HepG2 (cell line): ENCODE data around the gene TRPV4. TPM values are rescaled to one million over a fixed set of nuclear protein-coding genes. Genes with fewer than 3 reads are reported as not detected.
A peak's percentile ranks its signal among the peaks of the same experiment; 100 is the strongest.

Source experiments
- ATAC-seq: fragments of 200-7000 bp; cut with Tn5 transposase; 3 replicates; pipeline ENCODE4 v1.9.1; 2020; ENCODE audit warnings: mild to moderate bottlenecking, moderate library complexity
- BruUV-seq: library from RNA; stranded (reverse); fragments of 400-500 nt; replicated peaks from 2 replicates; lab custom pipeline; 2021; lab: Mats Ljungman, UMichigan
- CTCF ChIA-PET: fragments of 300-600 bp; formaldehyde crosslinking; extraction: SDS; loops from one replicate; lab custom pipeline; 2021; ENCODE audit warnings: low total read pairs, inconsistent platforms, low intra/inter-chr PET ratio; lab: Yijun Ruan, JAX
- POLR2A ChIA-PET: fragments of 350-600 bp; sonication (Branson Sonifier 250); formaldehyde crosslinking; loops from one replicate; lab custom pipeline; 2020; ENCODE audit warnings: antibody characterized with exemption, inconsistent platforms; lab: Yijun Ruan, JAX
- DNase-seq: peaks from one replicate; pipeline ENCODE4 v3.0.0-alpha.2; 2015; ENCODE audit warnings: low spot score
- FAIRE-seq: peaks from 3 replicates; lab custom pipeline; 2011; peaks lifted over from hg19 to GRCh38; lab: Jason Lieb, UNC
- H2AFZ ChIP-seq: one replicate; pipeline ENCODE4 v1.6.1; 2011; ENCODE audit warnings: low read length, inconsistent platforms
- H3K27ac ChIP-seq: fragments of 300-600 bp; 3 replicates; pipeline ENCODE4 v1.8.0; 2011; ENCODE audit warnings: mixed run types, mild to moderate bottlenecking, mixed read lengths, low read length, inconsistent platforms; ENCODE audit not compliant: insufficient read depth; ENCODE audit errors: extremely low read length
- H3K27me3 ChIP-seq, 2 experiments: fragments of 200-600 bp in 1 of 2; 2 replicates in 1 of 2; 3 replicates in 1 of 2; pipeline versions ENCODE4 v1.6.0 to v1.8.0; 2011; ENCODE audit warnings: low read length in 2 of 2, mild to moderate bottlenecking in 2 of 2, moderate library complexity in 2 of 2, inconsistent platforms in 1 of 2; ENCODE audit not compliant: insufficient read depth in 2 of 2, control insufficient read depth in 1 of 2
- H3K36me3 ChIP-seq, 2 experiments: fragments of 200-600 bp in 1 of 2; replicated peaks in 1 of 2; 2 replicates in 1 of 2; 3 replicates in 1 of 2; pipeline versions ENCODE4 v1.5.1 to v1.8.0; 2011; ENCODE audit warnings: low read length in 2 of 2, inconsistent platforms in 1 of 2; ENCODE audit not compliant: insufficient read depth in 2 of 2, control insufficient read depth in 1 of 2
- H3K4me1 ChIP-seq: 2 replicates; pipeline ENCODE4 v1.5.1; 2012; ENCODE audit warnings: low read length, inconsistent platforms; ENCODE audit not compliant: insufficient read depth
- H3K4me2 ChIP-seq: 2 replicates; pipeline ENCODE4 v1.6.0; 2011; ENCODE audit warnings: low read depth, low read length, inconsistent platforms
- H3K4me3 ChIP-seq, 3 experiments: fragments of 200-600 bp in 1 of 3; sonication (generic), shearing (Covaris generic) in 1 of 3; replicated peaks in 1 of 3; 2 replicates each; pipeline ENCODE4 v1.5.1; 2011 to 2016; ENCODE audit warnings: low read length in 3 of 3, inconsistent platforms in 2 of 3, low read depth in 2 of 3, mild to moderate bottlenecking in 2 of 3, control low read depth in 1 of 3, mixed read lengths in 1 of 3; ENCODE audit not compliant: insufficient read depth in 1 of 3
- H3K79me2 ChIP-seq: one replicate; pipeline ENCODE4 v1.6.1; 2011; ENCODE audit warnings: low read length, inconsistent platforms; ENCODE audit not compliant: insufficient read depth
- H3K9ac ChIP-seq: 2 replicates; pipeline ENCODE4 v1.6.0; 2011; ENCODE audit warnings: mild to moderate bottlenecking, low read depth, low read length, inconsistent platforms; ENCODE audit not compliant: insufficient read depth
- H3K9me3 ChIP-seq: 2 replicates; pipeline ENCODE4 v1.5.1; 2012; ENCODE audit warnings: mild to moderate bottlenecking, low read length
- H4K20me1 ChIP-seq: 2 replicates; pipeline ENCODE4 v1.6.0; 2011; ENCODE audit warnings: inconsistent platforms, mild to moderate bottlenecking, low read length, moderate library complexity; ENCODE audit not compliant: insufficient read depth
- ARNTL ChIP-seq: sonication (generic); formaldehyde crosslinking; IDR thresholded peaks from 2 replicates; pipeline ENCODE4 v1.4.0; 2020; ENCODE audit warnings: mild to moderate bottlenecking, missing genetic modification reagents
- BRF2 ChIP-seq: sonication (generic); formaldehyde crosslinking; IDR thresholded peaks from 2 replicates; pipeline ENCODE4 v1.8.1; 2022; ENCODE audit warnings: mild to moderate bottlenecking, missing genetic modification reagents
- CSRNP1 ChIP-seq: sonication (generic); formaldehyde crosslinking; IDR thresholded peaks from 2 replicates; pipeline ENCODE4 v1.8.1; 2023; ENCODE audit warnings: mild to moderate bottlenecking, missing genetic modification reagents
- GTF2F1 ChIP-seq: fragments of 150-350 bp; IDR thresholded peaks from 2 replicates; pipeline ENCODE4 v1.6.1; 2014; ENCODE audit warnings: low read length
- PITX1 ChIP-seq: sonication (generic); formaldehyde crosslinking; IDR thresholded peaks from 2 replicates; pipeline ENCODE4 v1.5.1; 2020; ENCODE audit warnings: mild to moderate bottlenecking, missing genetic modification reagents
- RNF219 ChIP-seq: sonication (generic); formaldehyde crosslinking; IDR thresholded peaks from 2 replicates; pipeline ENCODE4 v1.5.0; 2020; ENCODE audit warnings: mild to moderate bottlenecking, missing genetic modification reagents
- SNAPC2 ChIP-seq: sonication (generic); formaldehyde crosslinking; IDR thresholded peaks from 2 replicates; pipeline ENCODE4 v1.8.1; 2022; ENCODE audit warnings: mild to moderate bottlenecking, missing genetic modification reagents
- TARDBP ChIP-seq: sonication (generic); formaldehyde crosslinking; IDR thresholded peaks from 2 replicates; pipeline ENCODE4 v1.8.0; 2022; ENCODE audit warnings: mild to moderate bottlenecking, missing genetic modification reagents
- TP53 ChIP-seq: sonication (generic); formaldehyde crosslinking; conservative IDR thresholded peaks from 2 replicates; pipeline ENCODE4 v1.4.0; 2020; ENCODE audit warnings: missing genetic modification reagents
- ZFAT ChIP-seq: sonication (generic); formaldehyde crosslinking; conservative IDR thresholded peaks from 2 replicates; pipeline ENCODE4 v1.8.1; 2023; ENCODE audit warnings: missing genetic modification reagents, inconsistent platforms
- ZMYM3 ChIP-seq: sonication (generic); formaldehyde crosslinking; IDR thresholded peaks from 2 replicates; pipeline ENCODE4 v1.5.1; 2020; ENCODE audit warnings: mild to moderate bottlenecking, missing genetic modification reagents
- ZNF251 ChIP-seq: sonication (generic); formaldehyde crosslinking; IDR thresholded peaks from 2 replicates; pipeline ENCODE4 v1.9.0; 2021; ENCODE audit warnings: mild to moderate bottlenecking, missing genetic modification reagents
- ZNF383 ChIP-seq: sonication (generic); formaldehyde crosslinking; IDR thresholded peaks from 2 replicates; pipeline ENCODE4 v1.4.0; 2020; ENCODE audit warnings: missing genetic modification reagents, mild to moderate bottlenecking, borderline replicate concordance
- ZNF501 ChIP-seq: sonication (generic); formaldehyde crosslinking; IDR thresholded peaks from 2 replicates; pipeline ENCODE4 v1.5.1; 2020; ENCODE audit warnings: mild to moderate bottlenecking, moderate library complexity, missing genetic modification reagents
- ZNF556 ChIP-seq: sonication (generic); formaldehyde crosslinking; IDR thresholded peaks from 2 replicates; pipeline ENCODE4 v1.4.0; 2020; ENCODE audit warnings: mild to moderate bottlenecking, missing genetic modification reagents, borderline replicate concordance
- ZNF629 ChIP-seq: sonication (generic); formaldehyde crosslinking; conservative IDR thresholded peaks from 2 replicates; pipeline ENCODE4 v1.5.0; 2020; ENCODE audit warnings: missing genetic modification reagents
- WGBS: methylation state at CpG from one replicate; pipeline ENCODE4 v1.1.6; 2017; ENCODE audit warnings: low lambda C conversion rate; 5-methylcytosine and 5-hydroxymethylcytosine counted together
- in situ Hi-C: cut with HindIII; loops from 2 replicates; pipeline ENCODE4 v1.10.0; 2017; ENCODE audit warnings: low pct_unique_long_range_greater_than_20kb; ENCODE audit not compliant: extremely low pct_ligation_motif_present
- intact Hi-C: fragments of 100-400 bp; cut with micrococcal nuclease; formaldehyde crosslinking; loops from one replicate; pipeline ENCODE4 v1.10.0; 2022; ENCODE audit not compliant: unreplicated experiment
- polyA plus RNA-seq, 8 experiments: library from polyadenylated mRNA; depleted of rRNA in 3 of 8; stranded (reverse) in 7 of 8; unstranded in 1 of 8; fragments of >200 nt; fragmentation: Illumina TruSeq in 4 of 8; extraction: Trizol in 4 of 8; gene quantifications; 2 replicates each; pipeline versions ENCODE4 v1.2.1 to v1.2.3, GENCODE V29; 2011 to 2016; ENCODE audit warnings: low read depth in 4 of 8, missing spikeins in 1 of 8, mixed read lengths in 1 of 8; ENCODE audit not compliant: insufficient read depth in 1 of 8
- total RNA-seq, 5 experiments: library from RNA; depleted of rRNA; stranded (reverse); fragments of >200 nt; fragmentation: Illumina TruSeq; extraction: Trizol; gene quantifications; 2 replicates each; pipeline ENCODE4 v1.2.3, GENCODE V29; 2016; ENCODE audit warnings: low read depth in 1 of 5

TRPV4 gene
- total and polyA plus RNA-seq, 2 of the 13 experiments (the other 11 are each of a cell fraction or from before 2014, with no cell fraction given), result 0.66 to 4.7 TPM

- TF ChIP-seq CSRNP1 (peak; percentile 43; the same call in 1 of the 2 replicates), PITX1 (CRISPR knock-in tag) (peak; percentile 58; the same call in 1 of the 2 replicates), ZFAT (CRISPR knock-in tag) (no peak), ZMYM3 (CRISPR knock-in tag) (peak; percentile 65; the same call in 1 of the 2 replicates)
Observed at GRCh38 chr12:109773384-109774011, 59.7 kb downstream of the TRPV4 start (continued).

- H2AFZ ChIP-seq, result no peak overlapping the region
- H3K79me2 ChIP-seq, result no peaks in the 10 kb centered on the region
- FAIRE-seq, result no peak
- in situ Hi-C loops (loop anchor here (5.0 kb wide), 2 partner anchors 60 to 175 kb away; partner anchors contain the start of gene FAM222A), intact Hi-C loops (no loop called here)
- H3K9me3 ChIP-seq, result no peaks in the 10 kb centered on the region
- ChIA-PET CTCF (interaction anchor here (4.0 kb wide), 1 partner anchor 254 kb away, joined by 29 read pairs; no protein-coding TSS in a partner anchor), POLR2A (interaction anchor here (0.9 to 3.6 kb wide), 8 partner anchors 8 to 232 kb away, joined by 3 to 26 read pairs (median 3); partner anchors contain the start of genes FAM222A, MMAB and MVK)
- no peak overlapping the region for H3K27ac ChIP-seq
- 39% methylated on average over 11 of the region's 12 CpGs for WGBS
- H3K4me1 ChIP-seq, result peaks cover 51% of the 10 kb centered on the region
- BruUV-seq, result TSS peak; percentile 22
- H4K20me1 ChIP-seq, result no peaks in the 10 kb centered on the region
- DNase-seq, result no peak
- no peak overlapping the region; the same call in 1 of the 2 replicates for H3K9ac ChIP-seq
- peak overlapping the region; percentile 24 to 65 (median 33) for H3K4me3 ChIP-seq
- peak; percentile 44 for ATAC-seq
- H3K36me3 ChIP-seq, result peaks cover 1 to 8% of the 10 kb centered on the region in 2 experiments; a peak in 1 of 5 replicates
- peak overlapping the region; percentile 98 for H3K4me2 ChIP-seq
- H3K27me3 ChIP-seq, result no peaks in the 10 kb centered on the region
- no peak for TF ChIP-seq ZNF556 (CRISPR knock-in tag)
- peak; percentile 52; the same call in 1 of the 2 replicates for TF ChIP-seq ZNF629 (CRISPR knock-in tag)
- 0 out of 2 replicates have a peak, but pooled peaks have one; percentile 32 for TF ChIP-seq SNAPC2
- TF ChIP-seq ZNF383 (CRISPR knock-in tag), result no peak
- TF ChIP-seq ZNF251 (CRISPR knock-in tag), result 0 out of 2 replicates have a peak, but pooled peaks have one; percentile 35
- TF ChIP-seq BRF2 (CRISPR knock-in tag), result 0 out of 2 replicates have a peak, but pooled peaks have one; percentile 48
- TF ChIP-seq ARNTL (CRISPR knock-in tag), result no peak
- TF ChIP-seq GTF2F1, result no peak
- TF ChIP-seq TP53 (CRISPR knock-in tag), result no peak
- 0 out of 2 replicates have a peak, but pooled peaks have one; percentile 4 for TF ChIP-seq ZNF501
- TF ChIP-seq TARDBP (CRISPR knock-in tag), result 0 out of 2 replicates have a peak, but pooled peaks have one; percentile 55
- peak; percentile 14; the same call in 1 of the 2 replicates for TF ChIP-seq RNF219 (CRISPR knock-in tag)
Observed at GRCh38 chr12:109772622-109773321, 60.4 kb downstream of the TRPV4 start.
